GM18858 (cell line): Measurements from ENCODE around the gene SCGB2B2.
"Not testable (repeated sequence)": the region's sequence is repeated elsewhere in the genome, so short reads cannot be mapped to it uniquely, and the experiment has no call there.

Experiments
- ATAC-seq: cut with Tn5 transposase; IDR thresholded peaks from one replicate; pipeline ENCODE4 v1.9.1; 2021; ENCODE audit not compliant: unreplicated experiment

The SCGB2B2 gene, protein sequence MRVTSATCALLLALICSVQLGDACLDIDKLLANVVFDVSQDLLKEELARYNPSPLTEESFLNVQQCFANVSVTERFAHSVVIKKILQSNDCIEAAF

DNA sequence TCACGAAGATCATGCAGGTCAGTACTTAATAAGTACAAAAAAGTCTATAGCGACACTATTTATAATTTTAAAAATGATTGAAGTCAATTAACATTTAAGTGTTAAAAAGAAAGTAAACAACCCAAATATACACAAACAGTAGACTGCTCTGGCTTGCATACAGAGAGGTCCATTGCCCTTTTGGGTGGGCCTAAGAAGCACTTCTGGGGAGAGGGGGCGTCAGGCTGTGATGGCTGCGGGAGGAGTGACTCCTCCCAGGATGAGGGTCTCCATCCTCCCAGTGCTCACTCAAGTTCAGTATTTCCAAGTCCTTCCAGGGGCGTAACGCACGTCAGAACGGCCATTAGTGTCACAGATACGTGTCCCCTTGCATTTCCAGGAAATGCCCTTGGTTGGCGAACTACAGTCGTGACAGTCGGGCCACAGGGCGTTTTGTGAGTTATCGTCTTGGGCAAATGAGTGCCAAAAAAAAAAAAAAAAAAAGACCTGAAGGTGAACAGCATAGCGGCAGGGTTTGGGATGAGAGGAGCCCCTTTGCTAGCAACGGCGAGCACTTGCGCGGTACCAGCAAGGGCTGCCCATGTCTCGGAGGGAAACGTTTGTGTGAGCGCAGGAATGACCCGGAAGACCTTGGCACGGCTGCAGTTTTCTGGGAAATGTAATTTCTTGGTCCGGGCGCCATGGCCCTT, at the start of gene SCGB2B2:
Gene SCGB2B2 (minus strand): TSS at position 463 of the 689 bp plus-strand sequence. CDS start 82,596 bp downstream, outside the sequence.
- ATAC-seq: peak; percentile 25

DNA sequence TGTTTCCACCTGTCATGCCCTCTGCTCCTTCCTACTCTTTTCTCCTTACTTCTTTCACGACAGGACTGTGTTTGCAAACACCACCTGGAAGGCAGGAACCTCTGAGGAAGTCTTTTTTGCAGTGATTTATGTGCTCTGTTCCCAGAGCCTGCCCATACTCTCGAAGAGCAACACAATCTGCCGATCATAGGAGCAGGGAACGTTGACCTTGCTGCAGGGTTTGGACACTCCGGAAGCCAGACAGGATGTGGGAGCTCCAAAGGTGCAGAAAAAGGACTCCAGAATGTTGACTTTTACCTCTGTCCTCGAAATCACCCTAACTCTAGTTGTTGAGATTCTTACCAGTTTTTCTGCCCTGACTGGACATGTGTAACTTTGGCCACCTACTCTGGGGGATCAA, 48.4 kb upstream of the SCGB2B2 start:
- no peak for ATAC-seq

DNA sequence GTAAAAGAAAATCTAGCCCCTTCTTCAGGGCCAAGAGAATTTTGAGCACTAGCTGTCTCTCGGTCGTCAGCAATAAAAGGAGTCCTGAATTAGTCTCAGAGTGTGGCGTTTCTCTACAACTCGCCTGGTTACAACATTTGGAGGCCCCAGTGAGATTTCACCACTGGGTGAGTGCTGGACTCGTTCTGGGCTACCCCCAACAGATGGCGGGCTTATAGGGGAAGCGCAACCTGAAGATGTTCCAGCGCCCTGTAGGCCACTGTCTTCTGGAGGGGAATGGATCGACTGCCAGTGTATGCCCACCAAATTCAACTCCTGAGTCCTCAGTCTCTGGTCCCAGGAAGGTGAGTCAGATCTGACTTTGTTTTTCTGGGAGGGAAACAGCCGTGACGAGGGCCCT, 45.4 kb upstream of the SCGB2B2 start:
- ATAC-seq: no peak

DNA sequence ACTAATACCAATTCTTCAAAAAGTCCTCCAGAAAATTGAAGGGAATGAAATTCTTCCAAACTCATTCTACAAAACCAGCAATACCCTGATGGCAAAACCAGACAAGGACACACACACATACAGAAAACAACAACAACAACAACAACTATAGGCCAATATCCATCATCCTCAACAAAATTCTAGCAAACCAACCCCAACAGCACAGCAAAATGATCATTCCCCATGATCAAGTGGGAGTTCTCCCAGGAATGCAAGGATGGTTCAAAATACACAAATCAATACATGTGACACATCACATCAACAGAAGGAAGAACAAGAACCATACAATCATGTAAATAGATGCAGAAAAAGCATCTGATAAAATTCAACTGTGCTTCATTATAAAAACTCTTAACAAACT, 38.4 kb upstream of the SCGB2B2 start:
- ATAC-seq: no peak

DNA sequence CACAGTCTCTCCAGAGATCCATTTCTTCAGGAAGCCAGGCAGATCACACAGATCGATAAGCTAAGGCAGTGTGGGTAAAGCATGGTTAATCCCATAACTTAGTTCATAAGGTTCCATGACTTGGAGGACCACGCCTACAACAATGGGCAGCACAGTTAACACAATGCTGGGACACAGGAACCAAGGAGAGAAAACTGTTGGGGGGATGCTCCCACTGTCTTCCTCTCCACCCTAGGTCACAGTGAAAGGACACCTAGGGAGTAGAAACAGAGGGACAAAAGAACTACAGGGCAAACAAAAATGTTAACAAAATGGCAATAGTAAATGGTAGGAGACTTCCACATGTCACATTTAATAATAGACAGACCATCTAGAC, 36.3 kb upstream of the SCGB2B2 start:
- ATAC-seq: no peak

DNA sequence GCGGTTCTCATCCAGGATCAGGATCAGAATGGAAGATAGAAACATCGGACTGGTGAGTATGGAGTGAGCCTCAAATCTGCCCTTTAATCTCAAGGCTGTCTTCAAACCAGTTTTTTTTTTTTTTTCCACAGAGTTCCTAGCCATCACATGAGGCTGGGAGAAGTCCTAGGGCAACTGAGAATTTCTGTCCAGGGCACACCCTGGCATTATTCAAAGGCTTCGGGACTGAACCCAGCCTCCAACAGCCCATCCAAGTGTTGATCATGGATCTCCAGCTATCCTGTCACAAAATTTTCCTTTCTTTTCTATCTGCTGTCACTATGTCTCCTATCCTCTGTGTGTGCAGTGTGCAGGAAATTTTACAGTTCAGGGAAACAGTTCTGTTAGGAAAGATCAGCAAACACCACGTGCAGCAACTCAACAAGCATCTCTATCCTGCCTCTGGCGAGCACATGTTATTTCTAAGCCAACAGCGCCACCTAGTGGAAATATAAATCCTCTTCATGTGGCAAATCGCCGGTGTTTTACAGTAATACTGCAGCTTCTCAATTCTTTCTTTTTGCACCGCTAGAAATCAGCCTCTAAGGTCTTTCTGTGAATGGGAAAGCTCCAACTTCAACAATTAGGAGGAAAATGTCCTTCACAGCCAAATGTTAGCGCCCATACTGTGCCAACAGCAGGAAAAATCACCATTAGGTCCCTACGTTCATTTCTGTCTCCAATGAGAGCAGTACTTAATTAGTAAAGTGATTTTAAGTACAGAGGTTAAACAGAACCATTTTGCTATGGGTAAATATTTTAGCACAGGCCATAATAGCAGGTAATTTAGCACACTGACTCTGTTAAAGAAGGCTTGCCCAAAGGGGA, 35.7 kb upstream of the SCGB2B2 start:
- no peak for ATAC-seq

DNA sequence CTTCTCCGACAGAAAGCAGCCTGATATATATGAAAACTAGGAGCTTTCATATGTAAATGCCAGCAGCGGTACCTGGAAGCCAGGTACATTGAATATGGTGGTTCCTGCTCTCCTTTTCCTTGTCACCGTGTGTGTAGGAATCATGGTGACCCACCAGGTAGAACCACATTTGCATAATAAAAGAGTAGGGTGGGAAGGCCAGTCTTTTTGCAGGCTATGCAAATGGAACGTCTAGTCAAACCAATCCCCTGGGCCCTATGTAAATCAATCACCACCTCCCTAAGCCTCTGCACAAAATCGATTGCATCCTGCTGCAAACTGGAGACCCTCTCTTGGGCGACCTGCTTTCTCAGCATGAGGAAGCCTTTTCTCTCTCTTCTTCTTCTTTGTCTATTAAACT, 34.9 kb upstream of the SCGB2B2 start:
- no peak for ATAC-seq

DNA sequence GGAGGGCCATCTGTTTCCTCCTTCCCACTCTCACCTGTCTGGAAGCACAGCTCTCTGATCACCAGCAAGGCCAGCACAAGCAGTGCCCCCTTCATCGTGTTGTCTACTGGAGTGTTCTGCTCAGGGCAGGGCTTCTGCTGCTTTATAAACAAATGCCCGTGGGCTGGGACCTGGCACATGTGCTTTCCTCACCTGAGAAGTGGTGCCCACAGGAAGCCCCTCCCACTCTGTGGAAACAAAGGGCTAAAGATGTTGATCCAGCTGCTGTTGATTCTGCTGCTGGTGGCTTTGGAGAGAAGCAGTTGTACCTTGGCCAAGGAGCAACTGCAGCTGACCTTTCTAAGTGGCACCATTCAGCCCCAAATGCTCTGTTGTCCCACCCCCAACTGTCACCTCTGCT, 30.7 kb upstream of the SCGB2B2 start:
- no peak for ATAC-seq

DNA sequence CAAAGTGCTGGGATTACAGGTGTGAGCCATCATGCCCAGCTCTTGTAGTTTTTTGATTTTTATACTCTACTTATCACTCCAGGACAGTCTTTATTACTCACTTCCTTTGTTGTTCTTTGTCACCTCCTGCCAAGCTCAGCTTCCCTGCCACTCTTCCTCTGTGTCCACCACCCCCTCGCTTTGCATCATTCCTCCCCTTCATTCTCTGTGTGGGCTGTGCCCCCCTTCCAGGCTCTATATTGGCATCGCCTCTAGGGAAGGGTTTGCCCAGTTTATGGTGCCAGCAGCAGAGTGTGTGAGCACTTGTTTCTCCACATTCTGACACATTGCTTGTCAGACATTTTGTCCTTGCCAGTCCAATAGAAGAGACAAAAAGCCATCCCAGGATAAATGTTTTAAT, 15.6 kb upstream of the SCGB2B2 start:
- ATAC-seq: no peak

DNA sequence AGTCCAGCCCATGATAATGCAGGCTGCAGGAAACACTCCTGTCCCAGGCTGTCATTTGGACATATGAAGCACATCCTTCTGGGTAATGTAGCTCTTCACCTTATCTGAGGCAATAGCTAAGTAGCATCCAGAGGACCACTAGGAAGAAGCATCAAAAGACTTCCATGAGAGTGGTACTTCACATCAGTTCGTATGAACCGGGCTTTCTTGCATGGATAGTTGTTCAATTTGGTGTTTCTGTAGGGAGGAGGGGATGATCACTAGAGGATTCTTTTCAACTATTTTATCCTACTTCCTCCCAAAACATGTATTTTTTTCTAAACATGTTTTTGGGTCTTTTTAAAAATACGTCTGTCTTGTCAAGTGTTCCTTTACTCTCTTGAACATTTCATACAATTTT, 13.4 kb upstream of the SCGB2B2 start:
- no peak for ATAC-seq

DNA sequence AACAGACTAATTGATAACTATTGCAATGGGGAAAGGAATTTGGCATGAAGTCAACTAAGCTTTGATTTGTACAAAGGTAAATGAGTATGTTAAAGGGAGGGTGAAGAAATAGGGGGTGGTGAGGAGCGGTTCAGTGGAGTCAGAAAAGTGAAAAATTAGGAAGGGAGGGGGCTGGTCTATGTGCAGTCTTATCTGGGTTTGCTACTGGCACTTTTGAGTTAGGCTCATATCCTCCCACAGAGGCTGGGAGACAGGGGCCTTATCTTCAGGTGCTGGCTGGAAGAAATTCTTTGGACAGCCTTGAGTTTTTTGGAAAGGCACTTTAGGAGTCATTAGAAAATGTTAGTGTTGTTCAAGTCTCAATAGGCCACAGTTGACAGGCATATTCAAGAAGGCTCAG, 11.6 kb upstream of the SCGB2B2 start:
- no peak for ATAC-seq

DNA sequence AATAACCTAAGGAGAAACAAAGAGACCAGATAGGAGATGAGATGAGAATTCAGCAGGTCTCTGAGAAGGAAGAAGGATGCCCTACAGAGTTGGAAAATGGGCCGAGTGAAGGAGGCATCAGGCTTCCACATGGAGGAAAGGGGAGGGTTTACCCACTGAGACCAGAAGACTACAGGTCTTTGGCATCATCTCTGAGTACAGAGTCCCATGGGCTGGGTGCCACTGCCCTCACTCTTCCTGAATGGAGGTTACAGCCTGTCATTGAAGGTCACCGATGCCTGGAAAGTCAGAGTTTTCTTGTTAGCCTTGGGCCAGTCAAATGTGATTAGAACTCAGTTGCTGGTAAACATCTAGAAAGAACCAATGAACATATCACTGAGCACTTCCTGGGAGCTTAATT, 10.4 kb upstream of the SCGB2B2 start:
- no peak for ATAC-seq

DNA sequence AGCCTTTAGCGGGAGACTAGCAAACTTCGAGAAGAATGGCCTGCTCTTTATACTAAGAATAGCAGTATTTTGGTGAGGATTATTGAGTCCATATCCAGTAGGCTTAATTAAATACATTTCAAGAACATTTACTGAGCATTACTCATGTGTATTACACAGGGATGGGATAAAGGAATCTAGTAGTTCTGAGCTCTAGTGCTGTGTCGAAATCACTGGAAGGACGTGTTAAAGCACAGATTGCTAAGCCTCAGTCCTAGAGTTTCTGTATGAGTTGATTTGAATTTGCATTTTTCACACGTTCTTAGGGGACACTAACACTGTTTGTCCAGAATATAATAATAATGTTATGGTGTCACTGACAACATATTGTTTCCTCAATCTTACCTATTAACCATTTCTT, 9.5 kb upstream of the SCGB2B2 start:
- no peak for ATAC-seq

DNA sequence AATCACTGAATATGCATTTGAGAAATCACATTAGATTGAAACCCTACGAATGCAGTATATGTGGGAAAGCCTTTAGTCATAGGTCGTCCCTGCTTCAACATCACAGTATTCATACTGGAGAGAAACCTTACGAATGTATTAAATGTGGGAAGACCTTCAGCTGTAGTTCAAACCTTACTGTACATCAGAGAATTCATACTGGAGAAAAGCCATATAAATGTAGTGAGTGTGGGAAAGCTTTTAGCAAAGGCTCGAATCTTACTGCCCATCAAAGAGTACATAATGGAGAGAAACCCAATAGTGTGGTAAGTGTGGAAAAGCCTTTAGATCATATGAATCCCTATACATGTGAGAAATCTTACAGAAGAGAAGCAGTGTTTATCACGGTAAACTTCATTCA, 8.3 kb upstream of the SCGB2B2 start:
- ATAC-seq: not testable (repeated sequence)

DNA sequence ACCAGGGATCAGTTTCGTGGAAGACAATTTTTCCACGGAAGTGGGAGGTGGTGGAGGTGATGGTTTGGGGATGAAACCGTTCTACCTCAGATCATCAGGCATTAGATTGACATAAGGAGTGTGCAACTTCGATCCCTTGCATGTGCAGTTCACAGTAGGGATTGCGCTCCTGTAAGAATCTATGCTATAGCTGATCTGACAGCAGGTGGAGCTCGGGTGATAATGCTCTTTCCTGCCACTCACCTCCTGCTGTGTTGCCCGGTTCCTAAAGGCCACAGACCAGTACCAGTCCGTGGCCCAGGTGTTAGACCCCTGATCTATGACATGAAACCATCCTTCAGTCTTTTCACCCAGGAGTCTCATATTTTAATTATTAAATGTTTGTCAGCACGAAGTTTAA, 4.5 kb upstream of the SCGB2B2 start:
- no peak for ATAC-seq

DNA sequence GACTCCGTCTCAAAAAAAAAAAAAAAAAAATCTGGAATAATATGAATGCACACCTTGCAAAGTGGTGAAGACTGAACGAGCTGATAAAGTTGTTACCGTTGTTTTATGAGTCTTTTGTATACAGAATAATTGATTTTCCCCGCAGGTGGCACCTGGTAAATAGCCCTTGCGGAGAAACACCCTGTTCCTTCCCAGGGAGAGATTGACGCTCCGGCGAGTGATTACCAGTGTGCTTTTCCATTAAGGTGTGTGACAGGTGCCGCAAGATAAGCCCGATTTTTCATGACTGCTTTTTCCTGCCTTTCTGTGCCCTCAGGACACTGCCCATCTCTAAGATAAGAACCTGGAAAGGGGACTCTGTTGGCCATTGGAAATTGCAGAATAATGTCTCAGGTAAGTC, 1.5 kb upstream of the SCGB2B2 start:
- ATAC-seq: no peak

DNA sequence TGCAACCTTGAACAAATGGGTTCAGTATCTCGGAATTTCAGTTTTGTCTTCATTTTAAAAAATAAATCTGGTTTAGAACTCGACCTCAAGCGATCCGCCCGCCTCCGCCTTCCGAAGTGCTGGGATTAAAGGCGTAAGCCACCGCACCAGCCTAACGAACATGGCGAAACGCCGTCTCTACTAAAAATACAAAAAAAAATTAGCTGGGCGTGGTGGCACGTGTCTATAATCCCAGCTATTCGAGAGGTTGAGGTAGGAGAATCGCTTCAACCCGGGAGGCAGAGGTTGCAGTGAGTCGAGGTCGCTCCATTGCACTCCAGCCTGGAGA, 1.1 kb upstream of the SCGB2B2 start:
- no peak for ATAC-seq

DNA sequence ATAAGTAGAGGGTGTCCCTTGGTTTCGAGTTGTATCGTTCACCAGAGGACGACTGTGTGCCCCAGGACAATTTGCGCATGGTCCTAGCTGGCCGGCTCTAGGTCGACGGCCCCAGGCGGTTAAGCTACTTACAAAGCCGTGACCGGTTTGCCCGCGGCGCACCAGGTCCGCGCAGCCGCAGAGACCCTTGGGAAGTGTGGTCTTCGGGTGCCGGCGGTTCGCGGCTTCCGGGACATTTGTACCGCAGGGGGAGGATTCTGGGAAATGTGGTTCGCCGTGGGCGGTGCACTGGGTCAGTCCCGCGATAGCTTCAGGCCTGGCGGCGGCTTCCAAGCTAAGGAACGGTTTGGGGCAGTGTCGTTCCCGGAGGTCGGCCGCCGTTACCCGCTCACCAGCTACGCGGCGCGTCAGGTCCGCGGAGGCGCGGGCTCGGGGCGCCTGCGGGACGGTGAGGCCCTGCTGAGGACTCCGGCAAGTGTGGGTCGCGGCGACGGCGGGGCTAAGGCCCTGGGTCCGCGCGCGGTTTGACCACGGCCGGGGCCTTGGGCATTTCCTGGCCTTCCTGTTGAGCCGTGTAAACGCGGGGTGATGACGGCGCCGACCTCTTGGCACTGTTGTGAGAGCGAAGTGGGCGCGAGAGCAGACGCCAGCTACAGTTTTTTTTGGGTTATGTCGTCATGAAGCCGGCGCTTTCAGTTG, 576 bp upstream of the SCGB2B2 start, which contains the start of gene ZNF302:
Gene ZNF302 (plus strand): TSS at position 293 of the 699 bp plus-strand sequence. CDS start 1,127 bp downstream, outside the sequence.
- ATAC-seq: peak; percentile 81

DNA sequence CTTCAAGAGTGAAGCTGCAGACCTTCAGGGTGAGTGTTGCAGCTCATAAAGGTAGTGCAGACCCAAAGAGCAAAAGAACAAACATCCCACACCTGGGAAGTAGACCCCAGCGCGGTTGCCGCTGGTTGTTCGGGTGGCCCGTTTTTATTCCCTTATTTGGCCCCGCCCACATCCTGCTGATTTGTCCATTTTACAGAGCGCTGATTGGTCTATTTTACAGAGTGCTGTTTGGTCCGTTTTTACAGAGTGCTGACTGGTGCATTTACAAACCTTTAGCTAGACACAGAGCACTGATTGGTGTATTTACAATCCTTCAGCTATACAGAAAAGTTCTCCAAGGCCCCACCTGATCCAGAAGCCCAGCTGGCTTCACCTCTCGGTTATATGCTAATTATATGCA, 1.0 kb downstream of the SCGB2B2 start:
- ATAC-seq: no peak

DNA sequence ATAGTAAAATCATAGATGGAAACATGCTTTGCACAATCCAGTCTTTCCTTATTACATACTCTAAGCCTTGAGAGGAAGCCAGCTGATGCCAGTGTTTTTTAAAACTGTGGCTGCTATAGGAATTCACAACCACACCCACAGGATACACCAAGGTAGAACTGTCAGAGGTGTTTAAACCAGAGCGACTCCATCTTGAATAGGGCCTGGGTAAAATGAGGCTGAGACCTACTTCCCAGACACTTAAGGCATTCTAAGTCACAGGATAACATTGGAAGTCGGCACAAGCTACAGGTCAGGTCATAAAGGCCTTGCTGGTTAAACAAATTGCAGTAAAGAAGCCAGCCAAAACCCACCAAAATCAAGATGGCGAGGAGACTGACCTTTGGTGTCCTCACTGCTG, 1.7 kb downstream of the SCGB2B2 start:
- no peak for ATAC-seq

DNA sequence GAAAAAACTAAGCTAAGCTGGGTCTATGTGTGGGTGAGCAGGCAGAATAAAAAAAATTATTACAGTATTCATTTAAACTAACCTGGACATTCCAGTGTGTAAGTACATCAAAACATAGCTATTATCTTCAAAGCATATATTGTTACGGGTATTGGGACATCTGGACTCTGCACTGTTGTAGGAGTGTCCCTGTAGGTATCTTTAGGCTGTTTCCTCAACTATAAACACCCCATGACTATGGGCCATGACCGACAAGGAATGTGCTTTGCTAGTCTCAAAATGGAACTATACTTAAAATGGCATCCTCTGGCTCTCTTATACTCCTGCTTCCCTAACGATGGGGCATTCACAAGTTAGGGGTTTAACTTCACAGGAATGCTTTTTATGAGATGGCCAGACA, 3.4 kb downstream of the SCGB2B2 start:
- ATAC-seq: no peak

DNA sequence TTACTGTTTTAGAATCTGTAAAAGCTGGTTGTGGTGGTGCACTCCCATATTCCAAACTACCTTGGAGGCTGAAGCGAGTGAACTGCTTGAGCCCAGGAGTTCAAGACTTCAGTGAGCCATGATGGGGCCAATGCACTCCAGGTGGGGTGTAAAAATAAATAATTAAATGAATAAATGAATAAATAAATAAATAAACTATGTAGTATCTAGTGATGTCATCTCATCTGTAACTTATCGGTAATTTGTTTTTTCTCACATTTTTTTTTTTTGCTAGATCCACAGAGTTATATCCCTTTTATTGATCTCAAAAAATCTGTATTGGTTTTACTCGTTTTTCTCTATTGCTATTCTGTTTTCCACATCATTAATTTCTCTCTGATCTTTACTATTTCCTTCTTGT, 5.0 kb downstream of the SCGB2B2 start:
- ATAC-seq: no peak
